ENCODE data around the gene AXDND1. TPM values are rescaled to one million over a fixed set of nuclear protein-coding genes. Genes with fewer than 3 reads are reported as not detected.

The AXDND1 gene
- total and polyA plus RNA-seq, 12 donors: 1.2 to 24.6 (median 3.8) TPM; not detected in 1

DNA sequence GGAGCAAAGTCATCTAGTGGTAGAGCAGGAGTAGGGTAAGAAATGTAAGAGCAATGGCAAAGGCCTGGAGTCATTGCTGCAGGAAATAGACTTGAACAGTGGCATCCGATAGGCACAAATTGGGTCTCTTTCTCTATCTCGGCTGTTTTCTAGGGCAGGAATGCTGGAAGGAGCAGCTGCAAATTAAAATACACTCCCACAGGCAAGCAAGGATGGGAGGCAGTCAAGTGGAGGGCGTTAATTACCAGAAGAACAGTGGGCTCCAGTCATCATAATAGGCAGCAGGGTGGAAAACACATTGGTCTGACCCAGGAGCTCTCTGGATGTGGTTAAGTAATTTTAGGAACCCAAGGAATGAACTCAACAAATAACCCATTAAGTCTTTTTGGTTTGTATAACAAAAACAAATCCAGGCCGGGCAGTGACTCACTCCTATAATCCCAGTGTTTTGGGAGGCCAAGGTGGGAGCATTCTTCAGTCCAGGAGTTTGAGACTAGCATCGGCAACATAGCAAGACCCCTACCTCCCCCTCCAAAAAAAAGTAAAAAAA is 218.1 kb downstream of the AXDND1 start:
- H3K4me3 ChIP-seq: no peak overlapping the region
- H3K27me3 ChIP-seq: peaks cover 4% of the 10 kb centered on the region
- no peak for DNase-seq
- no peaks in the 10 kb centered on the region for H3K9me3 ChIP-seq (replicated peaks in 1 of 3)
- no peaks in the 10 kb centered on the region for H3K36me3 ChIP-seq (replicated peaks in 1 of 2)
- H3K27ac ChIP-seq: no peak overlapping the region
- H3K4me1 ChIP-seq (replicated peaks in 1 of 2): no peaks in the 10 kb centered on the region
- WGBS, 4 donors: 79 to 87% (median 86%) methylated on average over 5 of the region's 5 CpGs
- no peak for TF ChIP-seq POLR2A (IDR thresholded peaks at IDR 0.05)
- TF ChIP-seq, protein P1, sequence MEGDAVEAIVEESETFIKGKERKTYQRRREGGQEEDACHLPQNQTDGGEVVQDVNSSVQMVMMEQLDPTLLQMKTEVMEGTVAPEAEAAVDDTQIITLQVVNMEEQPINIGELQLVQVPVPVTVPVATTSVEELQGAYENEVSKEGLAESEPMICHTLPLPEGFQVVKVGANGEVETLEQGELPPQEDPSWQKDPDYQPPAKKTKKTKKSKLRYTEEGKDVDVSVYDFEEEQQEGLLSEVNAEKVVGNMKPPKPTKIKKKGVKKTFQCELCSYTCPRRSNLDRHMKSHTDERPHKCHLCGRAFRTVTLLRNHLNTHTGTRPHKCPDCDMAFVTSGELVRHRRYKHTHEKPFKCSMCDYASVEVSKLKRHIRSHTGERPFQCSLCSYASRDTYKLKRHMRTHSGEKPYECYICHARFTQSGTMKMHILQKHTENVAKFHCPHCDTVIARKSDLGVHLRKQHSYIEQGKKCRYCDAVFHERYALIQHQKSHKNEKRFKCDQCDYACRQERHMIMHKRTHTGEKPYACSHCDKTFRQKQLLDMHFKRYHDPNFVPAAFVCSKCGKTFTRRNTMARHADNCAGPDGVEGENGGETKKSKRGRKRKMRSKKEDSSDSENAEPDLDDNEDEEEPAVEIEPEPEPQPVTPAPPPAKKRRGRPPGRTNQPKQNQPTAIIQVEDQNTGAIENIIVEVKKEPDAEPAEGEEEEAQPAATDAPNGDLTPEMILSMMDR (IDR thresholded peaks at IDR 0.05): no peak
- intact Hi-C loops (cut with DNase I): no loop called here

- intact Hi-C loops (cut with DNase I): no loop called here
- peak in 1 of 2 donors; percentile 53 for TF ChIP-seq POLR2A (IDR thresholded peaks at IDR 0.05)
- TF ChIP-seq, protein P1 (IDR thresholded peaks at IDR 0.05): peak; percentile 31 to 65 (median 52)
These were observed 220.5 kb downstream of the AXDND1 start for GRCh38 chr1:179586107-179586823.

DNA sequence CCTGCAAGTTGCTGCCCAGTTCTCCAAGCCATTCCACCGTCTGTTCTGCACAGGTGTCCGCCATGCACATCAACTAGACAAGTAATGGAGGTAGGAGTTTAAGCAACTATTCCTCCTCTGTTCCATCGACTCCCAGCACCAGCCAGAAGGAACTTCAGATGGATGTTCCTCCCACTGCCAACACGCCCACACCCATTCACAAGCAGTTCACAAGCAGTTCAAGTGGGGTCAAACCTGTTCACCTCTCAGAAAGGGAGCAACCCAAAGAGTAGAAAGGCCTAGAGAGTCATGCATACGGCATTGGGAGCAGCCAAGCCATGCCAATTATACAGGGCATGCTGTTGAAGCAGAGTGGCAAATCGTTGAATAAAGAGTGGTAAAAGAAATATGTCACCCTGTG is 221.6 kb downstream of the AXDND1 start:
- WGBS, 4 donors: 93 to 94% (median 94%) methylated on average over 6 of the region's 6 CpGs
- intact Hi-C loops (cut with DNase I): no loop called here

More at GRCh38 chr1:179586107-179586823, 220.5 kb downstream of the AXDND1 start:
- no peaks in the 10 kb centered on the region for H3K9me3 ChIP-seq (replicated peaks in 1 of 3)
- peak overlapping the region in 2 of 4 donors; percentile 19 to 23 for H3K4me3 ChIP-seq
- H3K27me3 ChIP-seq: peaks cover under 1% of the 10 kb centered on the region
- H3K36me3 ChIP-seq (replicated peaks in 1 of 2): no peaks in the 10 kb centered on the region
- H3K4me1 ChIP-seq (replicated peaks in 1 of 2): no peaks in the 10 kb centered on the region
- 0 to 6% (median 4%) methylated on average over 21 to 60 of the region's 60 CpGs for WGBS, 4 donors
- DNase-seq: peak; percentile 65 to 76 (median 72)
- peak overlapping the region; percentile 41 to 78 (median 70) for H3K27ac ChIP-seq

DNA sequence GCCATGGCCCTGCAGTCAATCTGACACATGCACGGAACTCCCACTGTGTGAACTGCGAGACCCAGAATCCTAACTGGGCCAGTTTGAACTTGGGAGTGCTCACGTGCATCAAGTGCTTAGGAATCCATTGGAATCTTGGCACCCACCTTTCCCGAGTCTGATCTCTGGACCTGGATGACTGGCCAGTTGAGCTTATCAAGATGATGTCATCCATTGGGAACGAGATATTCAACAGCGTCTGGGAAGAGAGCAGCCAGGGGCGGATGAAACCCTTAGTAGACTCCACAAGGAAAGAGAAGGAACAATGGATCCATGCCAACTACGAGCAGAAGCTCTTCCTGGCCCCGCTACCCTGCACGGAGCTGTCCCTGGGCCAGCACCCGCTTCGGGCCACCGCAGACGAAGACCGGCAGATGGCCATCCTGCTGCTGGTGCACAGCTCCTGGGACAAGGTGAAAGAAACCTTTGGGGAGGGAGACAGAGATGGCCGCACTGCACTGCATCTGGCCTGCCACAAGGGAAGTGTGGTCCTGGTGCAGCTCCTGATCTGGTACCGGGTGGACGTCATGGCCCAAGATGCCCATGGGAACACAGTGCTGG is 222.8 kb downstream of the AXDND1 start:
- H3K9me3 ChIP-seq (replicated peaks in 1 of 3): no peaks in the 10 kb centered on the region
- no peak for DNase-seq
- intact Hi-C loops (cut with DNase I): no loop called here
- peaks cover 0 to 6% of the 10 kb centered on the region in 2 donors for H3K4me1 ChIP-seq (replicated peaks in 1 of 2)
- H3K27ac ChIP-seq: no peak overlapping the region
- TF ChIP-seq, protein P1 (IDR thresholded peaks at IDR 0.05): no peak
- TF ChIP-seq POLR2A (IDR thresholded peaks at IDR 0.05): no peak
- H3K27me3 ChIP-seq: peaks cover 17% of the 10 kb centered on the region
- no peaks in the 10 kb centered on the region for H3K36me3 ChIP-seq (replicated peaks in 1 of 2)
- H3K4me3 ChIP-seq: no peak overlapping the region
- 84 to 93% (median 90%) methylated on average over 9 to 18 of the region's 18 CpGs for WGBS, 4 donors

More for the DNA sequence above, 221.6 kb downstream of the AXDND1 start:
- no peak for TF ChIP-seq POLR2A (IDR thresholded peaks at IDR 0.05)
- TF ChIP-seq, protein P1 (IDR thresholded peaks at IDR 0.05): no peak
- H3K9me3 ChIP-seq (replicated peaks in 1 of 3): no peaks in the 10 kb centered on the region
- no peak overlapping the region for H3K4me3 ChIP-seq
- no peaks in the 10 kb centered on the region for H3K36me3 ChIP-seq (replicated peaks in 1 of 2)
- H3K27ac ChIP-seq: no peak overlapping the region
- no peak for DNase-seq
- H3K4me1 ChIP-seq (replicated peaks in 1 of 2): peaks cover 0 to 6% of the 10 kb centered on the region in 2 donors
- H3K27me3 ChIP-seq: peaks cover 11% of the 10 kb centered on the region

Data from adrenal gland (tissue), 12 donors.